Muscle layer of colon (tissue), 2 donors: ENCODE results near the gene ZNF318.
"Not testable (repeated sequence)": the region's sequence is repeated elsewhere in the genome, so short reads cannot be mapped to it uniquely, and the experiment has no call there.

Experiments
- H3K27ac ChIP-seq: one replicate; pipeline ENCODE4 v1.7.0; 2013; ENCODE audit warnings: low read depth, mild to moderate bottlenecking, low read length, moderate library complexity
- H3K27me3 ChIP-seq, 2 donors: one replicate each; pipeline ENCODE4 v1.7.0; 2013; ENCODE audit warnings: low read length in 2 of 2, mild to moderate bottlenecking in 2 of 2; ENCODE audit not compliant: insufficient read depth in 2 of 2, control insufficient read depth in 1 of 2
- H3K36me3 ChIP-seq: one replicate; pipeline ENCODE4 v1.7.0; 2013; ENCODE audit warnings: mild to moderate bottlenecking, low read length; ENCODE audit not compliant: insufficient read depth
- H3K4me1 ChIP-seq: one replicate; pipeline ENCODE4 v1.7.0; 2013; ENCODE audit warnings: mild to moderate bottlenecking, low read length; ENCODE audit not compliant: insufficient read depth
- H3K4me3 ChIP-seq, 2 donors: one replicate each; pipeline ENCODE4 v1.7.0; 2013; ENCODE audit warnings: low read length in 2 of 2, low read depth in 1 of 2, mild to moderate bottlenecking in 1 of 2, moderate library complexity in 1 of 2
- H3K9ac ChIP-seq: one replicate; pipeline ENCODE4 v1.7.0; 2013; ENCODE audit warnings: low read length
- H3K9me3 ChIP-seq: one replicate; pipeline ENCODE4 v1.7.0; 2013; ENCODE audit warnings: mild to moderate bottlenecking, low read length
- donor health status: abdominal sarcoma.
- donor health status: Adenocarcinoma of cecum.

ZNF318 gene

GRCh38 chr6:43401730-43402129, 32.3 kb upstream of the ZNF318 start:
- Histone ChIP-seq H3K9me3 (no peaks in the 10 kb centered on the region), H3K4me1 (no peaks in the 10 kb centered on the region), H3K36me3 (no peaks in the 10 kb centered on the region), H3K27ac (no peak overlapping the region), H3K9ac (no peak overlapping the region), H3K4me3 (no peak overlapping the region), H3K27me3 (no peaks in the 10 kb centered on the region)

GRCh38 chr6:43399932-43400487, 30.6 kb upstream of the ZNF318 start:
- no peaks in the 10 kb centered on the region for H3K27me3 ChIP-seq
- no peaks in the 10 kb centered on the region for H3K4me1 ChIP-seq
- H3K36me3 ChIP-seq = no peaks in the 10 kb centered on the region
- no peaks in the 10 kb centered on the region for H3K9me3 ChIP-seq
- H3K27ac ChIP-seq = no peak overlapping the region
- no peak overlapping the region for H3K9ac ChIP-seq
- H3K4me3 ChIP-seq = no peak overlapping the region

- Histone ChIP-seq H3K4me1 (no peaks in the 10 kb centered on the region), H3K27me3 (peaks cover 0 to 2% of the 10 kb centered on the region in 2 donors), H3K9me3 (no peaks in the 10 kb centered on the region), H3K36me3 (no peaks in the 10 kb centered on the region), H3K4me3 (no peak overlapping the region), H3K9ac (no peak overlapping the region), H3K27ac (no peak overlapping the region)
These were observed 27.1 kb upstream of the ZNF318 start for GRCh38 chr6:43396408-43397149.

GRCh38 chr6:43395776-43396175, 26.3 kb upstream of the ZNF318 start:
- Histone ChIP-seq H3K4me3 (no peak overlapping the region), H3K4me1 (no peaks in the 10 kb centered on the region), H3K9me3 (no peaks in the 10 kb centered on the region), H3K27ac (no peak overlapping the region), H3K36me3 (no peaks in the 10 kb centered on the region), H3K27me3 (peaks cover 0 to 6% of the 10 kb centered on the region in 2 donors), H3K9ac (no peak overlapping the region)

GRCh38 chr6:43394982-43395381, 25.5 kb upstream of the ZNF318 start:
- no peaks in the 10 kb centered on the region for H3K4me1 ChIP-seq
- H3K27ac ChIP-seq = no peak overlapping the region
- H3K9ac ChIP-seq = no peak overlapping the region
- H3K9me3 ChIP-seq = no peaks in the 10 kb centered on the region
- H3K36me3 ChIP-seq = no peaks in the 10 kb centered on the region
- peaks cover 0 to 6% of the 10 kb centered on the region in 2 donors for H3K27me3 ChIP-seq
- no peak overlapping the region for H3K4me3 ChIP-seq

- Histone ChIP-seq H3K27ac (no peak overlapping the region), H3K27me3 (peaks cover 0 to 6% of the 10 kb centered on the region in 2 donors), H3K9me3 (no peaks in the 10 kb centered on the region), H3K9ac (no peak overlapping the region), H3K4me3 (no peak overlapping the region), H3K36me3 (no peaks in the 10 kb centered on the region), H3K4me1 (no peaks in the 10 kb centered on the region)
These were observed 24.2 kb upstream of the ZNF318 start for GRCh38 chr6:43393602-43394001.

GRCh38 chr6:43393133-43393532, 23.7 kb upstream of the ZNF318 start:
- not testable (repeated sequence) for H3K4me1 ChIP-seq, H3K27me3 ChIP-seq, H3K4me3 ChIP-seq, H3K9ac ChIP-seq, H3K9me3 ChIP-seq, H3K36me3 ChIP-seq, H3K27ac ChIP-seq

GRCh38 chr6:43391440-43392031, 22.1 kb upstream of the ZNF318 start:
- H3K27me3 ChIP-seq = peaks cover 0 to 6% of the 10 kb centered on the region in 2 donors
- H3K9me3 ChIP-seq = no peaks in the 10 kb centered on the region
- H3K4me3 ChIP-seq = no peak overlapping the region
- no peaks in the 10 kb centered on the region for H3K4me1 ChIP-seq
- H3K36me3 ChIP-seq = no peaks in the 10 kb centered on the region
- no peak overlapping the region for H3K9ac ChIP-seq
- no peak overlapping the region for H3K27ac ChIP-seq

GRCh38 chr6:43390753-43391439, 21.4 kb upstream of the ZNF318 start:
- H3K9ac ChIP-seq, H3K9me3 ChIP-seq, H3K36me3 ChIP-seq, H3K4me1 ChIP-seq, H3K27me3 ChIP-seq, H3K4me3 ChIP-seq, H3K27ac ChIP-seq: not testable (repeated sequence)

GRCh38 chr6:43389730-43390295, 20.4 kb upstream of the ZNF318 start:
- no peaks in the 10 kb centered on the region for H3K4me1 ChIP-seq
- H3K27me3 ChIP-seq = peaks cover 0 to 6% of the 10 kb centered on the region in 2 donors
- no peak overlapping the region for H3K4me3 ChIP-seq
- H3K9me3 ChIP-seq = no peaks in the 10 kb centered on the region
- no peak overlapping the region for H3K27ac ChIP-seq
- H3K36me3 ChIP-seq = no peaks in the 10 kb centered on the region
- no peak overlapping the region for H3K9ac ChIP-seq

- Histone ChIP-seq H3K36me3 (no peaks in the 10 kb centered on the region), H3K9ac (no peak overlapping the region), H3K9me3 (no peaks in the 10 kb centered on the region), H3K27me3 (peaks cover 0 to 3% of the 10 kb centered on the region in 2 donors), H3K27ac (no peak overlapping the region), H3K4me1 (no peaks in the 10 kb centered on the region), H3K4me3 (no peak overlapping the region)
These were observed 17.0 kb upstream of the ZNF318 start for GRCh38 chr6:43386492-43386891.
